Measurements from ENCODE around the gene CDK18.

The CDK18 gene

GRCh38 chr1:205525495-205526285 is 21.2 kb downstream of the CDK18 start:
- DNase-seq = no peak

GRCh38 chr1:205526431-205526830 is 22.0 kb downstream of the CDK18 start:
- DNase-seq = no peak

- DNase-seq = no peak
These were observed 23.5 kb downstream of the CDK18 start for GRCh38 chr1:205527931-205528330.

- DNase-seq = no peak
These were observed 24.0 kb downstream of the CDK18 start for GRCh38 chr1:205528446-205528886.

GRCh38 chr1:205528887-205529825 is 24.7 kb downstream of the CDK18 start:
- peak; percentile 83 for DNase-seq

- no peak for DNase-seq
These were observed 25.6 kb downstream of the CDK18 start for GRCh38 chr1:205530116-205530515.

- DNase-seq = no peak
These were observed 26.9 kb downstream of the CDK18 start for GRCh38 chr1:205531191-205532025.

GRCh38 chr1:205532026-205532898 is 27.8 kb downstream of the CDK18 start:
- no peak for DNase-seq

GRCh38 chr1:205532996-205533735 is 28.7 kb downstream of the CDK18 start:
- DNase-seq = no peak

GRCh38 chr1:205533748-205534443 is 29.4 kb downstream of the CDK18 start:
- DNase-seq = no peak

- no peak for DNase-seq
These were observed 30.0 kb downstream of the CDK18 start for GRCh38 chr1:205534444-205534985.

- no peak for DNase-seq
These were observed 30.6 kb downstream of the CDK18 start for GRCh38 chr1:205535096-205535495.

- DNase-seq = no peak
These were observed 31.6 kb downstream of the CDK18 start for GRCh38 chr1:205535866-205536758.

- no peak for DNase-seq
These were observed 32.4 kb downstream of the CDK18 start for GRCh38 chr1:205536759-205537361.

GRCh38 chr1:205537386-205538018 is 33.0 kb downstream of the CDK18 start:
- DNase-seq = no peak

GRCh38 chr1:205538235-205538840 is 33.9 kb downstream of the CDK18 start:
- no peak for DNase-seq

- DNase-seq = no peak
These were observed 36.9 kb downstream of the CDK18 start for GRCh38 chr1:205541161-205541886.

All from activated naive CD4-positive, alpha-beta T cell treated with Interleukin-2 at 50 U/mL for 16 hours (primary cell).